T-helper 1 cell treated with Interleukin-12 subunit alpha and Interleukin-12 subunit beta and Interleukin-4 antibody, amounts not matched to agents 30 μg/mL and 1 μg/mL, for 36 hours (primary cell): Measurements from ENCODE around the gene TGFB2.

Source experiments
- H3K27ac Mint-ChIP-seq: one replicate; pipeline ENCODE4 v1.8.0; 2021; ENCODE audit warnings: mild to moderate bottlenecking, mixed read lengths
- H3K27me3 Mint-ChIP-seq: one replicate; pipeline ENCODE4 v1.8.0; 2021; ENCODE audit warnings: low read depth, mixed read lengths
- H3K36me3 Mint-ChIP-seq: one replicate; pipeline ENCODE4 v1.8.0; 2021; ENCODE audit warnings: low read depth, mixed read lengths
- H3K4me1 Mint-ChIP-seq: one replicate; pipeline ENCODE4 v1.8.0; 2021; ENCODE audit warnings: low read depth, mixed read lengths
- H3K4me3 Mint-ChIP-seq: one replicate; pipeline ENCODE4 v1.8.0; 2021; ENCODE audit warnings: mild to moderate bottlenecking, moderate library complexity, mixed read lengths
- H3K9me3 Mint-ChIP-seq: one replicate; pipeline ENCODE4 v1.8.0; 2021; ENCODE audit warnings: mixed read lengths

TGFB2 gene

DNA sequence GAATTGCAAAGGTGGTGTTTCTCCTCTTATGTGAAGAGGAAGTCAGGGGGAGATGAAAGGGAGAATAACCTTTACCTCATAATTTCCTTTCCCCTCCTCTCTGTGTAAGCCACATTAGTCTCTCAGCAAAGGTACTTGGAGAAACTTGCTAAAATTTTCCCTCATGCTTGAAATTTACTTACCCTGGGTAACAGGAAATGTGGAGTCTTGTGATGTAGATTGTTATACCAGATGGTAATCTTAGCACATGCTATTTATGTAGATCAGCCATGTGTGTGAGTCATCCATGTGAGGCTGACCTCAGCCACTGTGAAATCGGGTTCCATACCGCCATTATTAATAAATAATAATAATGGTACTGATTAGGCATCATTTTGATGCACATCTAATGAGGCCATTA, 128.4 kb downstream of the TGFB2 start:
- no peak overlapping the region for H3K27ac Mint-ChIP-seq
- H3K4me3 Mint-ChIP-seq, result no peak overlapping the region
- no peaks in the 10 kb centered on the region for H3K36me3 Mint-ChIP-seq

DNA sequence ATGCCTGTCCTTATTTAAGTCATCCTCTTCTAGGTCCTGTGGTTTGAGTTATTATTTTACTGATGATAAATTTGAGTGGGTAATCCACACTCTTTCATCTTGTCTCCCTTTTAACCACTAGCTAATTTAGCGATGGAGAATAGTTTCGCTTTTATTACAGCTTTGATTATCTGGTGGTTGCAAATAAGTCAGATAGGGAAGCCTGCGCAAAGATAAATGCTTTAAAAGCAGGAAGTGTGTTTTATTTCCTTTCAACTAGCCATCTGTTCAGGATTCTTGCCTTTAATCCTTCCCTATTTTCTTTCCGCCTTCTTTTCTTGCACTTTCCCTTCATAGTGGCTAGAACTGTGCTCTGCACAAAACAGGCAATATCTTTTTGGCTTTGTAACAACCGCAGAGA, 129.0 kb downstream of the TGFB2 start:
- Mint-ChIP-seq H3K9me3 (no peaks in the 10 kb centered on the region), H3K4me3 (no peak overlapping the region), H3K27me3 (no peaks in the 10 kb centered on the region), H3K27ac (no peak overlapping the region), H3K4me1 (peaks cover 1% of the 10 kb centered on the region), H3K36me3 (no peaks in the 10 kb centered on the region)

More for the DNA sequence above, 128.4 kb downstream of the TGFB2 start:
- no peaks in the 10 kb centered on the region for H3K27me3 Mint-ChIP-seq
- no peaks in the 10 kb centered on the region for H3K9me3 Mint-ChIP-seq
- H3K4me1 Mint-ChIP-seq, result peaks cover 1% of the 10 kb centered on the region

DNA sequence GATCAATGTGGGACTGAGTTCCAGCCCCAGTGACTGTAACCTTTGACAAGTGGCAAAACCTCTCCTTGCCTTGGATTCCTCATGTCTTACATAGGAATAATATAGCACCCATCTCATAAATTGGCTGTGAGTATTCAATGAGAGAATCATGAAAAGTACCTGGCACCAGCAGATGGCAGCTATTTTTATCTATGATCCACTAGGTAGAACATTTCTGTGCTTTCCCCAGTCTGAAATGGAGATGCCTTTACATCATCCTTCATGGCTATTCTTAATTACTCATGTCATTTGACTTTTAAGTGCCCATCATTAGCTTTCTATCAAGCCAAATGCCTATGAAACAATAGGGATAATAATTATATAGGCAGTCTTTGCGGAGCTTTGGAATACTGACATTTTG, 130.1 kb downstream of the TGFB2 start:
- H3K27me3 Mint-ChIP-seq, result no peaks in the 10 kb centered on the region
- peaks cover 1% of the 10 kb centered on the region for H3K4me1 Mint-ChIP-seq
- H3K4me3 Mint-ChIP-seq, result no peak overlapping the region
- no peak overlapping the region for H3K27ac Mint-ChIP-seq
- no peaks in the 10 kb centered on the region for H3K36me3 Mint-ChIP-seq
- no peaks in the 10 kb centered on the region for H3K9me3 Mint-ChIP-seq

DNA sequence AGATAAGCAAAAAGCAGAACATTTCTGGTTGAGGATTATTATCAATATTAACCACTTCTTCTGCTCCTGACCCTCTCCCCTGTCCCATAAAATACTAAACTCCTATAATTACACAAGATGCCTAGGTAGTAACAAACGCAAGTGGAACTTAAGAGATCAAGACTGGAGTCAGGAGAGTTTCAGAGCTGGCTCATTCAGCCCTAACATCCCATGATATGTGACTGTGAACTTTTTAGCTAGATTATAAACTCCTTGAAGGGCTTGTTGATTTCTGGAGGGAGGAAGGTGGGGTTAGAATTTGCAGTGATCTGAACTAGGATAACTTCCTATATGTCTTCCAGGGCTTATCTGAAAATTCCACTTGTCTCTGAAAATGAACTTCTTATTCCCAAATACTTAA, 130.6 kb downstream of the TGFB2 start:
- Mint-ChIP-seq H3K27me3 (no peaks in the 10 kb centered on the region), H3K4me1 (peaks cover 1% of the 10 kb centered on the region), H3K27ac (no peak overlapping the region), H3K36me3 (no peaks in the 10 kb centered on the region), H3K4me3 (no peak overlapping the region), H3K9me3 (no peaks in the 10 kb centered on the region)

DNA sequence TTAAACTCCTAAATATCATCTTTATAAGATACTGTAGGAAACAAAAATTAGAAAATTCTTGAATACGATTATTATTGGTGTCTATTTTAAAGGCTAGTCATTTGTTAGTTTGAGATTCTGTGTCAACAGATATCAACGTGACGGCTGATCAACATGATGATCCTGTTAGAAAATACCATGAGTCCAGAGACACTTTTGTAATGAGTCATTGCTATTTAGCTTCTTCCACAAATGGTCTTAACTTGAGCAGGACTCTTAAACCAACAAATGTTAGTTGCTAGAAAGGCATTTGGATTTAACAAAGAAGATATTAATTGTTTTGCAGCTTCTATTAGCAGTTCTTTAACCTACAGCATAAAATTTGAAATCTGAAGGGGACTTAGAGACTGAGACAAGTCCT, 131.2 kb downstream of the TGFB2 start:
- peaks cover 1% of the 10 kb centered on the region for H3K4me1 Mint-ChIP-seq
- no peaks in the 10 kb centered on the region for H3K9me3 Mint-ChIP-seq
- no peak overlapping the region for H3K27ac Mint-ChIP-seq
- H3K27me3 Mint-ChIP-seq, result no peaks in the 10 kb centered on the region
- H3K4me3 Mint-ChIP-seq, result no peak overlapping the region
- H3K36me3 Mint-ChIP-seq, result no peaks in the 10 kb centered on the region

DNA sequence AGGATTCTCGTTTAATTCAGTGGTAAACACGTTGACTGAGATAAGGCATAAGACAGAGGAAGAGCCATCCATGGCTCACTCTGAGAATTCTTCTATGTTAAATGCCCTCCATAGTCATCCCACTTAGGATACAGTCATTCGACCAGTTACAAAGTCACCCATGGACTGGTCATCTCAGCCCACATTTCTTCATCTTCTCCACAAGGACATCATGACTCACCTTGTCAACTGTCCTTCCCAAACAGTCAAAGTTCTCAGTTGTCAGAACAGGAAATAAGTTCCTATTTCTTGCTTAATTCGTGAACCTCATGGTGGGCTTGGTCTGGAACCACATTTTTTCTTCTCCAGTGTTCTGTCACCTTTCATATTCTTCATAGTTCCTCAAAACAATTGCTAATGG, 133.2 kb downstream of the TGFB2 start:
- Mint-ChIP-seq H3K27ac (no peak overlapping the region), H3K9me3 (no peaks in the 10 kb centered on the region), H3K36me3 (no peaks in the 10 kb centered on the region), H3K4me3 (no peak overlapping the region), H3K4me1 (peaks cover 1% of the 10 kb centered on the region), H3K27me3 (no peaks in the 10 kb centered on the region)

DNA sequence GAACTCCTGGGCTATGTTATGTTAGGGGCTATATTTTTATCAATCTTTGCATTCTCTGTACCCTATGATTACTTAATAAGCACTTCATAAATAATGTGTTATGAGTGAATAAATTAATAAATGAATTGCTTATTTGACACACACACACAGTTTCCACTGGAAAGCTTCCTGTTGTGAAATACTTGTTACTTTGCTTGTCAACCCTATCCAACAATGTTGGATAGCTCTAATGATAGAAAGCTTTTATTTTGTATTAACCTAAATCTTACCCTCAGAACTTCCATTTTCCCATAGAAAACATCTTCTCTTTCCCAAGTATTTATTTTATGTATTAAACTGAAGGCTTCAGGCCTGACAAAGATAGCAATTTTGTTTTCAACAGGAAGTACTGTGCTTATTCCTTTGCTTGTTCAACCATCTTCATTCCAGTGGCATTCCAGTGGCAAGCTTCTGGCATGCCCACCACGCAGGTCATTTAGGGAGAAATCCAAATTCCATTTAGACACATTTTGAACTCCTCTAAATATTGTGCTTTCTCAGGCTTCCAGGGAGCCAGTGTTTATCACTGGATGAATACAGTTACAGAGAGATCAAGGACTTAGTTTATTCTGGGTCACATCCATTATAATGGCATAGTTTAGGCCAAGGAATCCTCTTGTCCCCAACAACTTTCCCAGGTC, 134.4 kb downstream of the TGFB2 start:
- Mint-ChIP-seq H3K4me1 (no peaks in the 10 kb centered on the region), H3K36me3 (no peaks in the 10 kb centered on the region), H3K27me3 (no peaks in the 10 kb centered on the region), H3K4me3 (no peak overlapping the region), H3K9me3 (no peaks in the 10 kb centered on the region), H3K27ac (no peak overlapping the region)

DNA sequence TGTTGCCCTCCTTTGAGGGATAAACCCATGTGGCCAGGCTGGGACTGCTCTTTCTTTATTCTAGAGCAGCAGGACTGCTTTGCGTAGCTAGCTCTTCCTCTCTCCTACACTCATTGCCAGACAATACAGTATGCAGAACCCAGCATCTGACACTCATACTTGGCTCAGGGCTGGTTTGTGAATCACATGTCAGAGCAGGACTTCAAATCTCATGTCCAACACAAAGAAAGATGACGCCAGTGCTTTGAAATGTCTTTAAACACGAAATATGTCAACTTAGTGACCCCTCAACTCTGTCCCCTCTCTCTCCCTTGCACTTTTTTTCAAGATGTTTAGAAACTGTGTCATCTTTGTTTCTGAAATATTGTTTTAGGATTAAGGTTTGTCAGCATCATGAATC, 135.0 kb downstream of the TGFB2 start:
- Mint-ChIP-seq H3K36me3 (no peaks in the 10 kb centered on the region), H3K27me3 (no peaks in the 10 kb centered on the region), H3K4me1 (no peaks in the 10 kb centered on the region), H3K27ac (no peak overlapping the region), H3K4me3 (no peak overlapping the region), H3K9me3 (no peaks in the 10 kb centered on the region)

DNA sequence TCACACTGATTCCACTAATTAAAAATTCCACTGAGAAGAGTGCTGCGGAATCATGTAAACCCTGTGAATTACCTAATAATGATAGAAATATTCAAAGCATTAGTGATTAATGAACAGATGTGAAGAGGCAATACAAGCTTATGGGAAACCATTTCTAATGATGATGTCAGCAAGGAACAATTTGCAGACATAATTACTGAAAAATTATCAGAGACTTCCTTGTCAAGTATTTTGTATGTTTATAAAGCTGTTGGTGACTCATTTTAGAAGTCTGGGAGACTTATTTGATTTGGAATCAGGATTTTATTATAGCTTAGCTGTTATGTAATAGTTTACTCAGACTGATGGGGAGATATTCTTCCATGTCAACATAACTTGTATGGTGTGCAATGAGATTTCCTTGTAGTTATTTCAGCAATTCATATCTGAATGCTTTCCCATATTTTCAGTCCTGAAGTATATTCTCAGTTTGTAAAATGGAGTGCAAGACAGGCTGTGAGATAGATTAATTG, 135.5 kb downstream of the TGFB2 start:
- H3K4me3 Mint-ChIP-seq, result no peak overlapping the region
- H3K27me3 Mint-ChIP-seq, result no peaks in the 10 kb centered on the region
- no peaks in the 10 kb centered on the region for H3K36me3 Mint-ChIP-seq
- H3K4me1 Mint-ChIP-seq, result no peaks in the 10 kb centered on the region
- H3K27ac Mint-ChIP-seq, result no peak overlapping the region
- no peaks in the 10 kb centered on the region for H3K9me3 Mint-ChIP-seq

DNA sequence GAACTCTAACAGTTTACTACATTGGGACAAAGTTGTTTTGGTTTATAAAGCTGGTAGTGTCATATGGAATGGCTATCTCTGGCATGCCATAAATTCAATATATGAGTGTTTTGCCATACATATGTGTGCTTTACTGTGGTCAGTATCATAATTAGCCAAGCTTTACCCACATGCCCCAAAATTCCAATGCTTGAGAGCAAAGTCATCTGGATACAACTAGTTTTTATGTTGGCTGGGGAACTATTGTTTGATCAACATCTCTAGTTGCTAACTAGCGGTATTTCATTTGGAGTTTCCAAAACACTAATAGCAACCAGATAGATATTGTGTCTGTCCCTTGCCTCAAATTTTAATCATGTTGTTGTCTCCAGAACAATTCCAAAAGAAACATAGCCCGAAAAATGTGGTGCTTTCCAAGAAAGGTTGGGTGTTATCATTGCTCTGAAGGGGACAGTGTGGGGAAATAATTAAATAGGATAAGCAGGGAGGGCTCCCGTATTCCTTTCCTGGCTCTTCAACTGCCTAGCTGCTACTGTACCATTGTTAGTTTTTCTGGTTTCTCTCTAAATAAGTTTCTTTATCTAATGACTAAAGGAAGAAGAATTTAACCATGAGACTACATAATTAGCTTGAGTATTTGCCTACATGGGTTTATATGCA, 136.1 kb downstream of the TGFB2 start:
- no peak overlapping the region for H3K27ac Mint-ChIP-seq
- H3K9me3 Mint-ChIP-seq, result no peaks in the 10 kb centered on the region
- H3K27me3 Mint-ChIP-seq, result no peaks in the 10 kb centered on the region
- no peaks in the 10 kb centered on the region for H3K36me3 Mint-ChIP-seq
- no peak overlapping the region for H3K4me3 Mint-ChIP-seq
- H3K4me1 Mint-ChIP-seq, result no peaks in the 10 kb centered on the region

DNA sequence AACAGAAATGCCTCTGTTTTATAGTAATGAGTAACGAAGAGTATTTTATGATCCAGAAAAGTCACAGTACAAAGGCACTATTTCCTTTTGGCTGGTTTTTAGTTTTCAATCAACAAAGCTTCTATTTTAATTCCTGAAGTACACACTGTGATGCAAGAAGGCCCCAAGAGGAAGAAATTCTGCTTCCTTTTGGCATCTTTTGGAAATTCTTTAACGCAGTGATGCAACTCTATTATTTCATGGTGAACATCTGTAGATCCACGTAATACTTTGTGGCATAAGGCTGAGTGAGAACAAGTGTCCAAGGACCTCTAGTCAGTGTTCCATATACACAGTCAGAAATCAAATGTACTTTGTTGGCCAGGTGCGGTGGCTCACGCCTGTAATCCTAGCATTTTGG, 137.5 kb downstream of the TGFB2 start:
- Mint-ChIP-seq H3K4me1 (no peaks in the 10 kb centered on the region), H3K9me3 (no peaks in the 10 kb centered on the region), H3K4me3 (no peak overlapping the region)

DNA sequence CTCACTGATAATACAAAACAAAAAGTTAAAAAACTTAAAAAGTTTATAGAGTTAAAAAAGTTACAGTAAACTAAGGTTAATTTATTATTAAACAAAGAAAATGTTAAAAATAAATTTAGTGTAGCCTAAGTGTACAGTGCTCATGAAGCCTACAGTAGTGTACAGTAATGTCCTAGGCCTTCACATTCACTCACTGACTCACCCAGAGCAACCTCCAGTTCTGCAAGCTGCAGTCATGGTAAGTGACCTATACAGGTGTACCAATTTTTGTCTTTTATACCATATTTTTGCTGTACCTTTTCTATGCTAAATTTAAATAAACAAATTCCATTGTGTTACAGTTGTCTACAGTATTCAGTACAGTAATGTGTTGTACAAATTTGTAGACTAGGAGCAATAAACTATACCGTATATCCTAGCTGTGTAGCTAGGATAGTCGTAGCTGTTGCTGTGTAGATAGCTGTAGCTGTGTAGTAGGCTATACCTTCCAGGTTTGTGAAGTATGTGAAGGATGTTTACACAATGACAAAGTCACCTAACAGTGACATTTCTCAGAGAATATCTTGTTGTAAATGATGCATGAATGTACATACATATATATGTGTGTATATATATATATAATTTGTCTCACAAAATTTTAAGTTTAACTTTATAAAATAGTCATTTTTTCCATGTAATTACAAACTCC, 140.2 kb downstream of the TGFB2 start:
- Mint-ChIP-seq H3K4me3 (no peak overlapping the region), H3K27ac (no peak overlapping the region), H3K9me3 (no peaks in the 10 kb centered on the region), H3K4me1 (no peaks in the 10 kb centered on the region), H3K27me3 (no peaks in the 10 kb centered on the region), H3K36me3 (no peaks in the 10 kb centered on the region)

More for the DNA sequence above, 137.5 kb downstream of the TGFB2 start:
- Mint-ChIP-seq H3K27me3 (no peaks in the 10 kb centered on the region), H3K36me3 (no peaks in the 10 kb centered on the region), H3K27ac (no peak overlapping the region)

DNA sequence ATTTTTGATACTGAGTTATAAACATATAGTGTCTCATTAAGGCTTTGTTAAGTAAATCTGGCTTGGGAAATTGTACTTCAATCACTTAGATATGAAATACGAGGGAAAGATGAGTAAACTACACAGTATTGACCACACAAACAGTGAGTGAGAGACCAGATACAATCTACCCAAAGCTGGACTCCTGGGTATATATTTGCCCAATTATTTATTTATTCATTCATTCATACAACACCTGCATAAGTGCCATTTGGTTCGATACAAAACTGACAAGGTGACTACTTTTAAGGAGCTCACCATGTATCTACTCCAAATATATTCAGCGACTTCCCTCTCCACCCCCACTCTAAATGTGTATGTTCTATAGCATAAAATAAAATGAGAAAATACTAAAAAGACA, 143.4 kb downstream of the TGFB2 start:
- H3K27me3 Mint-ChIP-seq, result no peaks in the 10 kb centered on the region
- H3K27ac Mint-ChIP-seq, result no peak overlapping the region

DNA sequence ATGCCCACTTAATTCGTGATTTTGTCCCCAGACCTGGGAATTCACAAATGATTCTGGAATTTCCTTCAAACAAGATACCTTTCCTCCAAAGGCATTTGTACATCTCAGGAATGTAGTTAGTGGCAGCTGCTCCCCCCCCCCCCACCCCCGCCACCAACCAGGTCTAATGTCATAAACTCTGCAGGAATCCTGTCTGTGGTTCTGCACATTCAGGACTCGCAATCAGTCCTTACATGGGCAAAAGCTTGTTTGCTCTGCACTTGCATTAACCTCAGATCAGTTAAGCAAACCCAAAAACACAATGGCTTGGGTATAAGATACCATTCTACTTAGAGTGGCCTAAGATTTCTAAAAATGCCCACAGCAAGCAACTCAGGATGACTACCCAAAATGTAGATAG, 143.8 kb downstream of the TGFB2 start:
- Mint-ChIP-seq H3K9me3 (no peaks in the 10 kb centered on the region), H3K27ac (no peak overlapping the region), H3K27me3 (no peaks in the 10 kb centered on the region), H3K4me1 (no peaks in the 10 kb centered on the region), H3K4me3 (no peak overlapping the region), H3K36me3 (no peaks in the 10 kb centered on the region)

More for the DNA sequence above, 143.4 kb downstream of the TGFB2 start:
- H3K36me3 Mint-ChIP-seq, result no peaks in the 10 kb centered on the region
- no peaks in the 10 kb centered on the region for H3K9me3 Mint-ChIP-seq
- no peaks in the 10 kb centered on the region for H3K4me1 Mint-ChIP-seq
- no peak overlapping the region for H3K4me3 Mint-ChIP-seq

DNA sequence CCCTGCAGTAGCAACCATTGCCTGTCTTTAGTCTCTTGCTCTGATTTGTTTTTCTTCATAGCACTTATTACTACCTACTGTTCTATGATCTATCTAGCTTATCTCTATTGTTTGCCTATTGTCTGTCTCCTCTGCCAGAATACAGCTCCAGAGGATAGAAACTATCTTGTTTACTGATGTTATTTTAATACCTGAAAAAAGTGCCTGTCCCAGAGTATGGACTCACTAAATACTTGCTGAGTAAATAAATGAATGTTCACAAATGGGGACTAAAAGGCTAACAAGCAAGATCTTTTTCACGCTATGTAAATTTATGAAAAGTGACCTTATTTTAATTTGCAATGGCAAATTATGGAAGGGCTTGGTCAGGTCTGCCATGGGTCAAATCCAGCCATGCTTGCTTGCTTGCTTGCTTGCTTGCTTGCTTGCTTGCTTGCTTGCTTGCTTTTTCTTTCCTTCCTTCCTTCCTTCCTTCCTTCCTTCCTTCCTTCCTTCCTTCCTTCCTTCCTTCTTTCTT, 145.3 kb downstream of the TGFB2 start:
- Mint-ChIP-seq H3K36me3 (no peaks in the 10 kb centered on the region), H3K4me1 (no peaks in the 10 kb centered on the region), H3K27me3 (no peaks in the 10 kb centered on the region), H3K9me3 (no peaks in the 10 kb centered on the region), H3K4me3 (no peak overlapping the region), H3K27ac (no peak overlapping the region)
